GM21529 (cell line): ENCODE data around the gene PDCD1LG2.
"Not testable (repeated sequence)": the region's sequence is repeated elsewhere in the genome, so short reads cannot be mapped to it uniquely, and the experiment has no call there.

Experiments used
- ATAC-seq: cut with Tn5 transposase; IDR thresholded peaks from one replicate; pipeline ENCODE4 v1.9.1; 2021; ENCODE audit not compliant: unreplicated experiment

PDCD1LG2 gene

GRCh38 chr9:5493679-5494511 is 16.4 kb upstream of the PDCD1LG2 start:
- ATAC-seq, result peak; percentile 77

- ATAC-seq, result not testable (repeated sequence)
Measured at GRCh38 chr9:5494765-5495164, 15.6 kb upstream of the PDCD1LG2 start.

GRCh38 chr9:5499157-5499556 is 11.2 kb upstream of the PDCD1LG2 start:
- ATAC-seq, result no peak

GRCh38 chr9:5499889-5500398 is 10.4 kb upstream of the PDCD1LG2 start:
- ATAC-seq, result no peak

DNA sequence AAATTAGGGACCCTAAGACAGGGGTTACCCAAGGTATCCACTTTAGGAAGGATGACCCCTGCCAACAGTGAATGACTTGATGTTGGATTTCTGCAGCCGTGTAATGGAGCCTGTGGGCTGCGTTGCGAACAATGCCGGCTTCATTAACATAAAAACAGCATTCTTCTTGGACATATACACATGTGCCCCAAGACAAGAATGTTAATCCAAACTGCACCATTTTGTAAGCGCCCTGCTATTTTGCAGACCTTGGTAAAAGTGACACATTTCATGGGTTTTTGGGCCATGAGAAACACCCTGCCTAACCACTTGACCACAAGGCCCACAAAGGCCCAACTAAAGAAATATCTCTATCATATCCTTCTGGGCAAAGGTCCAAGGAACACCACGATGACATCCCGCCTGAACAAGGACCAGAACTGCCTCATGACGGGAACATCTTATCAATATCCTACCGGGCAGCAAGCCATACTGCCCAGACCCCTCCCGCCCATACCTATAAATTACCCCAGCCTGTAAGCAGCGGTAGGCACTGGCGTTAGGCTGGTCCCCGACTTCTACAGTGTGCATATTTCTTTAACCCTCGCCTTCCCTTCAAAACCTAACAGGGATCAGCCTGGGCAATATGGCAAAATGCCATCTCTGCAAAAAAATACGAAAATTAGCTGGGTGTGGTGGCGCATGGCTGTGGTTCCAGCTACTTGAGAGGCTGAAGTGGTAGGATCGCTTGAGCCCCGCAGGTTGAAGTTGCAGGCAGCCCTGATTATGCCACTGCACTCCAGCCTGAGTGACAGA is 9.7 kb upstream of the PDCD1LG2 start:
- no peak for ATAC-seq

GRCh38 chr9:5502553-5502952 is 7.8 kb upstream of the PDCD1LG2 start:
- no peak for ATAC-seq

DNA sequence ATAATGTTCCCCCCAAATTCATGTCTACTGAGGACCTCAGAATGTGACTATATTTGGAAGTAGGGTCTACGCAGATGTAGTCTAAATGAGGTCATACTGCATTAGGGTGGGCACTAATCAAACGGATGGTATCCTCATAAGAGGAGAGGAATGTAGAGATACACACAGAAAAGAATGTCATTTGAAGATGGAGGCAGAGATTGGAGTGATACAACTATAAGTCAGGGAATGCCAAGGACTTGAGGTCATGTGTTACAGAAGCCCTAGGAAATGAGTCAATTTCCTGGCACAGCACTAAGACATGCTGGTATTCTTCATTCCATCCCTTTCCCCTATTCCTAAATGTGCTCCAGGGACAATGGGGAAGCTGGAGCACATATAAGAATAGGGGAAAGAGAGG is 758 bp upstream of the PDCD1LG2 start:
- no peak for ATAC-seq

GRCh38 chr9:5510989-5511388 is 658 bp downstream of the PDCD1LG2 start:
- no peak for ATAC-seq

- ATAC-seq, result no peak
Measured at GRCh38 chr9:5511476-5511875, 1.1 kb downstream of the PDCD1LG2 start.

DNA sequence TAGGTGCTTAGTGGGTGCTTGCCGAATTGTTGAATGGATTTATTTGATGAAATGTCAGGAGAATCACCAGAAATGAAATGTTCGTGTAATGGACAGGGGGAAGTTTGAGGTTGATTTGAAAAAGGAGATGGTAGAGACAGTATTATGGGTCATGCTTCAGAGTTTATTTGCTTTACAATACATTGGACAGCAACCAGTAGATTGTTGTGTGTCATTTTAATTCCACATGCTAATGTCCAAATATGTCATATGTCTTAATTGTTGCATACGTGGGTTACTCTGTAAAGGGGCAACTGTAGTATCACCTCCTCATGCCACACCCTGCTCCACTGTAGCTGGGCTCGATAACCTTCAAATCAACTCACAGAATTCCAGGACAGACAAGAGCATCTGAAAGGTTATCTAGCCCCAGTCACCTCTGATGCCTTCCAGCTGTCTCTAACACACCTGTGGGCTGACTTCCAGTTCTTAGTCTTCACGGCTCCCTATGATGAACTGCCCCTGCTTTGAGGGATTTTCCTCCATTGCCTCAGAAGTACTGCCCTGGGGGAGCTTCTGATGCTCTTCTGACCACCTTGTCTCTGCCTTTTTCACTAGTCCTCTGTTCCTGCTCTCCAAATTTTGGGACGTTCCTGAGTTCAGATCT is 1.7 kb downstream of the PDCD1LG2 start:
- no peak for ATAC-seq

GRCh38 chr9:5512658-5513452 is 2.5 kb downstream of the PDCD1LG2 start:
- ATAC-seq, result no peak

DNA sequence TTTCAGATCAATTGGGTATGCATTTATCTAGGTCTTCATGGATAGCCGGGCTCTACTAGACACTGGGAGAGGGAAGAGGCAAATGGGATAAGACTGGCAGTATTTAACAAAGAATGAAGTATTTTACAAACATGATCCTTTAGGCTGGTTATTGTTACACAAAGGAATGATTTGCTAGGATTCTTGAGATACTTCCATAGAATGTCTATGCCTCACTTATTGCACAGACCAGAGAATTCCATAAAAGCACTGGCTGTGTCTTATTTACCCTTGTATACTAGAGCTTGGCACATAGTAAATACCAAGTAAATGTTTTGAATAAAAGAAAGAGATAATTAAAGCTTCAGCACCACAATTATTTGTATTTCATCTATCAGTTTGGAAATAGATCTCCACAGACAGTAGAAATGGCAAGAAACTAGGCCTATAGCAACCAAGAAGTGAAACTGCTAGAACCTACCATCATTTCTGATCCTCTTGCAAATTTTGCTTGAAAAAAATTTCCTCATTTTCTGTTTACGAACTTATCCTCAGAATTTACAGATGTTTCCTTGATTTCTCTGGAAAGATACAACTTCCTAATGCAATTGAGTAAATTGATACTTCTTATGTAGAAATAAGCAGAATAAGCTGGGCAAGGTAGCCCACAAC is 3.8 kb downstream of the PDCD1LG2 start:
- no peak for ATAC-seq

GRCh38 chr9:5514617-5515260 is 4.4 kb downstream of the PDCD1LG2 start:
- ATAC-seq, result no peak

DNA sequence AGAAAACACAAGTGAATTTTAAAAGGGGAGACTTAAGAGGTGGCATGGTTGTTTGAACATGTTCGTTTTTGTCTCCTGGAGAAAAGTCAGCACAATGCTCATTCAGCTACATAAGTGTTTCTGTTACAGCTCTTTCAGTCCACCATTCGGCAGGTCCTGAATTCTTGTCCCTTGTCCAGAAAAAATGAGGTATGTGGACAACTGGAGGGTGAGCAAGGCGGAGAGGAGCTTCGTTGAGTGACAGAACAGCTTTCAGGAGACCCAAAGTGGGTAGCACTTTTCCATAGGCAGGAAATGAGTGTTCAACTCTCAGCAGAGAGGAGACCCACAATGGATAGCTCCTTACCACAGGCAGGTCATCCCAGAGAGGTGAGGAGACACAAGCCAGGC is 4.9 kb downstream of the PDCD1LG2 start:
- no peak for ATAC-seq

GRCh38 chr9:5516453-5517220 is 6.3 kb downstream of the PDCD1LG2 start:
- ATAC-seq, result no peak

DNA sequence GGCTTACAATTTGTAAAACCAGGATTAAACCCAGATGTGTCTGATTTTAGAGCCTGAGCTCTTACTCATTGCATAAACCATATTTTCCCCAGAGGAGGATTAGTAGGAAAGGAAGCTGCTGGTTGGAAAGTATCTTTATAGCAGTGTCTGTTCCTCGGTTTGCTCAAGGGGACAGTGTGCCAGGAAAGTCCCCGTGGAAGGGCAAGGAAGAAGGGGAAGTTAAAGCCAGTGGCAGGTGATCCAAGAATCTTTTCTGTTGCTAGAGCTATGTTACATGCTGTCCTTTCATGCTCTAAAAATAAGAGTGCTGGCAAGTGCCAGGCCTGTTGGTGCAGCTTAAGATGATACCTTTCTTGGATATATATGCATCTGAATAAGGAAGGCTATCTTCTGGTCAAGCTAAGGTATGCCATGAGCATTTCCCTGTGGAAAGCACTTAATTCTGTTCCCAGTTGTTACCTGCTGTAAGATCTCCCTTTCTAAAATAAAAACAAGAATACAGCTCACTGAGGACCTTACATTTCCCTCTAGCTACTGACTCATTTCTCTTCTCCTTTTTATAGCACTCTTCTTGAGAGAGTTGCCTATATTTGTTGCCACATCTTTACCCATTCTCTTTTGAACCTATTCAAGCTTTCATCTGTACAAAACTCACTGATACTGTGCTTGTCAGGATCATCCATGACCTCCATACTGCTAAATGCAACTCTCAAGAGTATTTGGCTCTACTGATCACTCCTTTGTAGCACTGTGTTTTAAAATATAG is 8.0 kb downstream of the PDCD1LG2 start:
- ATAC-seq, result peak; percentile 78

GRCh38 chr9:5518937-5519319 is 8.6 kb downstream of the PDCD1LG2 start:
- ATAC-seq, result peak; percentile 31

DNA sequence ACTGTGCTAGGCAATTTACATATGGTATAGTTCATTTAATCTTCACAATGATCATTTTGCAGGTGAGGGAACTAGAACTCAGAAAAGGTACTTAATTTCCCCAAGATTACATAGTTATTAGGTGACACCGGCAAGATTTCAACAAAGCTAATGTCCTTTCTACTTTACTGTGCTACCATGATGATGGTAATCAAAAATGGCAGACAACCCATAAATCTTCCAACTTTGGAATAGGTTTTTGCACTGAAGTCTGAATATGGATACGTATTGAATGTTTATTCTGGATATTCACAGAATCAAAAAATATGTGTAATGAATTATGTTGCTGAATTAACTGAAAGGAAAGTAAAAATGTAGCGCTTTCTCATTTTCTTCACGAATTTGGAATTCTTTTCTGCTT is 13.8 kb downstream of the PDCD1LG2 start:
- ATAC-seq, result no peak
